ENCODE data around the gene QPCT.
A peak's percentile ranks its signal among the peaks of the same experiment; 100 is the strongest.

Gene QPCT

DNA sequence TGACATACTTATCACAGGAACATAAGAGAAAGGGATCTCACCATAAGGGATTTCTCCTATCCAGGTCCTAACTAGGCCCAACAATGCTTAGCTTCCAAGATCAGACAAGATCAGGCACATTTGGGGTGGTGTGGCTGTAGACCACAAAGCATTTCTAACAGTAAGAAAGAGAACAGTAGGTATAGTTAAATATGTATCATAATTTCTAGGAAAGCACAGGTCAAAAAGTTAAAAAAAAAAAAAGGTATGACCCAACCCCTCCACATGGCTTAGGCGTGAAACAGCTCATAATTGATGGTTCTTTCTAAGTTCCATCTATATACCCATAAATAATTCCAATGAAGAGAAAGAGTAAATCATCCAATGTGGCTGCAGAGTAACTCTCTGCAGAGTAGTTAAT, 26.7 kb upstream of the QPCT start:
- Histone ChIP-seq H3K36me3 (ENCODE audit: control insufficient read depth in 1 of 2, insufficient read depth in 2 of 2, low read length in 2 of 2) (peaks cover 3 to 5% of the 10 kb centered on the region in 2 experiments), H2AK5ac (ENCODE audit: low read length) (no peak overlapping the region), H3K4me3 (ENCODE audit: low read depth, low read length) (no peak overlapping the region), H3K4ac (ENCODE audit: low read depth, low read length) (no peak overlapping the region), H4K12ac (ENCODE audit: low read depth, low read length) (no peak overlapping the region), H3K18ac (ENCODE audit: low read length) (no peak overlapping the region), H3K79me1 (ENCODE audit: low read length) (no peaks in the 10 kb centered on the region), H3K23ac (ENCODE audit: low read length) (no peak overlapping the region), H3K9me3 (ENCODE audit: insufficient read depth, low read depth, low read length) (no peaks in the 10 kb centered on the region), H3K9ac (ENCODE audit: low read length) (no peak overlapping the region), H3K4me2 (ENCODE audit: low read length) (no peak overlapping the region), H3K79me2 (ENCODE audit: control insufficient read depth, insufficient read depth, low read length, poor library complexity) (peaks cover 3% of the 10 kb centered on the region), H3K14ac (ENCODE audit: low read length) (no peak overlapping the region), H3K27me3 (ENCODE audit: insufficient read depth, low read length) (no peaks in the 10 kb centered on the region), H2AFZ (ENCODE audit: insufficient read depth, low read length, poor library complexity) (no peak overlapping the region), H2BK5ac (ENCODE audit: low read depth, low read length, poor library complexity) (no peak overlapping the region), H2BK120ac (ENCODE audit: insufficient read depth, low read length, poor library complexity) (no peak overlapping the region), H3K27ac (ENCODE audit: low read depth, low read length) (no peak overlapping the region), H3K4me1 (ENCODE audit: control insufficient read depth in 1 of 2, insufficient read depth in 2 of 2, low read length in 2 of 2) (peaks cover 0 to 5% of the 10 kb centered on the region in 2 experiments), H4K8ac (ENCODE audit: low read depth, low read length) (no peak overlapping the region), H2BK12ac (ENCODE audit: low read length) (no peak overlapping the region), H4K91ac (ENCODE audit: low read depth, low read length) (no peak overlapping the region)
- no CpG with 5 or more reads among the region's 1 CpG for WGBS (ENCODE audit: extremely low coverage, insufficient coverage, insufficient read length)
- no peak for DNase-seq

DNA sequence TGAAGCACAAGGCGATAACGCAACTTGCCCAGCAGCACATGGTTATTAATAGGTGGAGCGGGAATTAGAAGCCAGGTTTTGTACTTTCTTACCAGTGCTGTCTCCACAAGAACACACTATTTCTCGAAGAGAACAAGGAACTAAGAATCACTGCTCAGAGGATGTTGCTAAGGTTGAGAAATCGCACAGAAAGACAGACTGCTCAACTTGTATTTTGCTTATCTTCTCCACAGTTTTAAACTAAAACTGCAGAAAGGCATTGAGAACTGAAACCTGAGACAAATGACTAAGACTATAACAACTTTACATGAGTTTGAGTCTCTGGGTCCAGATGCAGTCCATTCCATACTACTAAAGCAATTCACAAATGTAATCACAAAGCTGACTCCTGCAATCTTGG, 26.0 kb upstream of the QPCT start:
- Histone ChIP-seq H3K14ac (ENCODE audit: low read length) (no peak overlapping the region), H4K8ac (ENCODE audit: low read depth, low read length) (no peak overlapping the region), H3K23ac (ENCODE audit: low read length) (no peak overlapping the region), H3K27ac (ENCODE audit: low read depth, low read length) (no peak overlapping the region), H3K36me3 (ENCODE audit: control insufficient read depth in 1 of 2, insufficient read depth in 2 of 2, low read length in 2 of 2) (peaks cover 3 to 5% of the 10 kb centered on the region in 2 experiments), H2BK5ac (ENCODE audit: low read depth, low read length, poor library complexity) (no peak overlapping the region), H3K79me2 (ENCODE audit: control insufficient read depth, insufficient read depth, low read length, poor library complexity) (peaks cover 3% of the 10 kb centered on the region), H2AFZ (ENCODE audit: insufficient read depth, low read length, poor library complexity) (no peak overlapping the region), H3K18ac (ENCODE audit: low read length) (no peak overlapping the region), H3K9ac (ENCODE audit: low read length) (no peak overlapping the region), H4K12ac (ENCODE audit: low read depth, low read length) (no peak overlapping the region), H3K4me2 (ENCODE audit: low read length) (no peak overlapping the region), H3K4me1 (ENCODE audit: control insufficient read depth in 1 of 2, insufficient read depth in 2 of 2, low read length in 2 of 2) (peaks cover 0 to 5% of the 10 kb centered on the region in 2 experiments), H3K79me1 (ENCODE audit: low read length) (no peaks in the 10 kb centered on the region), H2BK120ac (ENCODE audit: insufficient read depth, low read length, poor library complexity) (no peak overlapping the region), H4K91ac (ENCODE audit: low read depth, low read length) (no peak overlapping the region), H3K9me3 (ENCODE audit: insufficient read depth, low read depth, low read length) (no peaks in the 10 kb centered on the region), H3K4ac (ENCODE audit: low read depth, low read length) (no peak overlapping the region), H3K27me3 (ENCODE audit: insufficient read depth, low read length) (no peaks in the 10 kb centered on the region), H3K4me3 (ENCODE audit: low read depth, low read length) (no peak overlapping the region), H2BK12ac (ENCODE audit: low read length) (no peak overlapping the region), H2AK5ac (ENCODE audit: low read length) (no peak overlapping the region)
- peak in 1 of 2 donors; percentile 41 for DNase-seq
- WGBS (ENCODE audit: extremely low coverage, insufficient coverage, insufficient read length): no CpG with 5 or more reads among the region's 5 CpGs

DNA sequence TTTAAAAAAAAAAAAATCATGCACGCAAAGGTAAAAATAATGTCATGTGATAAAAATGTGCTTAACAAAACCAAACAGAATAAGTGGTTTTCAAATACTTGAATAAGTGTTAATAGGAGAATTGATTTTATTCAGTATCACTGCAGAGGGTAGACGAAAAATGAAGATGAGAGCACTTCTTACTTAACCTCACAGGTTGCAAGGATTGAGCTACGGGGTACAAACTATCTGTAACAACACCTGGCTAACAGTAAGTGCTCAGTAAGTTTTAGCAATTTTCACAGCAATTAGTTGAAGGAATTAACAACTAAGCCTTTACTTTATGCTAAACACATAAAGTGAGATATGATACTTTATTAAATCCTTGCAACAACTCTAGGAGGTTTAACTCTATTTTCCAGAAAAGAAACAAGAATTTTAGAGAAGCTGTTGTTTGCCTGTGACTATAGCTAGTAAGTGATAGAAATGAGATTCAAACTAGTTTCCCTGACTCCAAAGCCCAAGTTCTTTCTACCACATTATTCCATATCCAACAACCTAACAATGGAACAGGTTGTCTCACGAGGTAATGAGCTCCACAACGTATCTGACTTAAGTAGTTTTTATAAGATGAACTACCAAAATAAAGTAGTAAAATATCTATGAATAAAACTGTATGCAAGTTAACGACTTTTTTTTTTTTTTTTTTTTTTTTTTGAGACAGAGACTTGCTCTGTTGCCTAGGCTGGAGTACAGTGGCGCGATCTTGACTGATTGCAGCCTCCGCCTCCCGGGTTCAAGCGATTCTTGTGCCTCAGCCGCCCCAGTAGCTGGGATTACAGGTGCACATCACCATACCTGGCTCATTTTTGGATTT, 24.4 kb upstream of the QPCT start:
- H2BK120ac ChIP-seq (ENCODE audit: insufficient read depth, low read length, poor library complexity): no peak overlapping the region
- no peak overlapping the region for H4K8ac ChIP-seq (ENCODE audit: low read depth, low read length)
- peaks cover 9% of the 10 kb centered on the region for H3K79me2 ChIP-seq (ENCODE audit: control insufficient read depth, insufficient read depth, low read length, poor library complexity)
- peaks cover 9% of the 10 kb centered on the region for H3K79me1 ChIP-seq (ENCODE audit: low read length)
- no peaks in the 10 kb centered on the region for H3K27me3 ChIP-seq (ENCODE audit: insufficient read depth, low read length)
- no peak for DNase-seq
- no peak overlapping the region for H4K91ac ChIP-seq (ENCODE audit: low read depth, low read length)
- H3K4ac ChIP-seq (ENCODE audit: low read depth, low read length): no peak overlapping the region
- no peak overlapping the region for H3K27ac ChIP-seq (ENCODE audit: low read depth, low read length)
- H4K12ac ChIP-seq (ENCODE audit: low read depth, low read length): no peak overlapping the region
- no peak overlapping the region for H3K4me3 ChIP-seq (ENCODE audit: low read depth, low read length)
- no peak overlapping the region for H3K18ac ChIP-seq (ENCODE audit: low read length)
- no peak overlapping the region for H3K23ac ChIP-seq (ENCODE audit: low read length)
- peaks cover 3 to 5% of the 10 kb centered on the region in 2 experiments for H3K36me3 ChIP-seq (ENCODE audit: control insufficient read depth in 1 of 2, insufficient read depth in 2 of 2, low read length in 2 of 2)
- no peak overlapping the region for H3K9ac ChIP-seq (ENCODE audit: low read length)
- H3K9me3 ChIP-seq (ENCODE audit: insufficient read depth, low read depth, low read length): no peaks in the 10 kb centered on the region
- no peak overlapping the region for H3K4me2 ChIP-seq (ENCODE audit: low read length)
- H2AFZ ChIP-seq (ENCODE audit: insufficient read depth, low read length, poor library complexity): no peak overlapping the region
- no peak overlapping the region for H3K14ac ChIP-seq (ENCODE audit: low read length)
- no peak overlapping the region for H2BK5ac ChIP-seq (ENCODE audit: low read depth, low read length, poor library complexity)
- no CpG with 5 or more reads among the region's 12 CpGs for WGBS (ENCODE audit: extremely low coverage, insufficient coverage, insufficient read length)
- peaks cover 0 to 5% of the 10 kb centered on the region in 2 experiments for H3K4me1 ChIP-seq (ENCODE audit: control insufficient read depth in 1 of 2, insufficient read depth in 2 of 2, low read length in 2 of 2)
- H2AK5ac ChIP-seq (ENCODE audit: low read length): no peak overlapping the region
- H2BK12ac ChIP-seq (ENCODE audit: low read length): no peak overlapping the region

DNA sequence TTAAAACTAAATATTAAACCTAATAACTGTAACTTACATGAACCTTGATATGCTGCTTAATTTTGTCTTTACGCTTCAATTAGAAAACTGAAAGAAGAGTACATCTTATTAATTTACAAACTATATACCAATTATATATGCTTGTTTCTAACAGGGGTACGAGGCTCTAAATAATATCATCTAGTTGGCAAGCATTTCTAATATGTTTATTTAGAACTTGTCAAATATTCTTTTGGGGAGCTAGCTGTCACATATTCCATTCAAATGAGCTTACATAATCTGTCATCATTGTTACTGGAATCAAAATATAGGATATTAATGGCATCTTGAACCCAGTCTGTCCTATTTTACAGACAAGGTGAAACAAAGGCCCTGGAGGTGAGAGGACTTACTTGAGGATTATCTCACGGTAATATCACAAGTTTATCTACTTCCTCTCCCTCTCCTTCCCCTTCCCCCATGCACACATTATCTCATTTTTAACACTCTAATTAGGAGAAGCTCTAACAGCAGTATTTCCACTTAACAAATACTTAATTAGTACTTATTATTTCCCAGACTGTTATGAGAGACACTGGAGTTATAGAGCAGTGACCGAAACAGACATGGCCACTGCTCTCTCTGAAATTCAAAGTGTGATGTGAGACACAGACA, 23.3 kb upstream of the QPCT start:
- no peak for DNase-seq
- Histone ChIP-seq H4K12ac (ENCODE audit: low read depth, low read length) (no peak overlapping the region), H2AFZ (ENCODE audit: insufficient read depth, low read length, poor library complexity) (no peak overlapping the region), H3K18ac (ENCODE audit: low read length) (no peak overlapping the region), H3K4me1 (ENCODE audit: control insufficient read depth in 1 of 2, insufficient read depth in 2 of 2, low read length in 2 of 2) (peaks cover 0 to 5% of the 10 kb centered on the region in 2 experiments), H3K79me1 (ENCODE audit: low read length) (peaks cover 12% of the 10 kb centered on the region), H4K8ac (ENCODE audit: low read depth, low read length) (no peak overlapping the region), H2AK5ac (ENCODE audit: low read length) (no peak overlapping the region), H3K4ac (ENCODE audit: low read depth, low read length) (no peak overlapping the region), H3K4me2 (ENCODE audit: low read length) (no peak overlapping the region), H4K91ac (ENCODE audit: low read depth, low read length) (no peak overlapping the region), H2BK5ac (ENCODE audit: low read depth, low read length, poor library complexity) (no peak overlapping the region), H3K36me3 (ENCODE audit: control insufficient read depth in 1 of 2, insufficient read depth in 2 of 2, low read length in 2 of 2) (peaks cover 1 to 3% of the 10 kb centered on the region in 2 experiments), H3K27ac (ENCODE audit: low read depth, low read length) (no peak overlapping the region), H2BK120ac (ENCODE audit: insufficient read depth, low read length, poor library complexity) (no peak overlapping the region), H3K14ac (ENCODE audit: low read length) (no peak overlapping the region), H2BK12ac (ENCODE audit: low read length) (no peak overlapping the region), H3K23ac (ENCODE audit: low read length) (no peak overlapping the region), H3K4me3 (ENCODE audit: low read depth, low read length) (no peak overlapping the region), H3K79me2 (ENCODE audit: control insufficient read depth, insufficient read depth, low read length, poor library complexity) (peaks cover 9% of the 10 kb centered on the region), H3K9me3 (ENCODE audit: insufficient read depth, low read depth, low read length) (peaks cover 3% of the 10 kb centered on the region), H3K9ac (ENCODE audit: low read length) (no peak overlapping the region), H3K27me3 (ENCODE audit: insufficient read depth, low read length) (no peaks in the 10 kb centered on the region)
- no CpG with 5 or more reads among the region's 4 CpGs for WGBS (ENCODE audit: extremely low coverage, insufficient coverage, insufficient read length)

All from trophoblast cell (in vitro differentiated cells and primary cell).